ENCODE measurements around the gene WDR87.

WDR87 gene

GRCh38 chr19:37946132-37946531 is 39.7 kb upstream of the WDR87 start:
- 0 out of 2 replicates have a peak, but pooled peaks cover 7% of the 10 kb centered on the region for H3K4me1 ChIP-seq
- H3K27ac ChIP-seq: no peak overlapping the region
- H3K27me3 ChIP-seq: no peaks in the 10 kb centered on the region
- no peak overlapping the region for H3K4me2 ChIP-seq
- H4K20me1 ChIP-seq: peaks cover 38% of the 10 kb centered on the region
- H3K9me3 ChIP-seq: no peaks in the 10 kb centered on the region
- peaks cover 38% of the 10 kb centered on the region; the same call in 1 of the 2 replicates for H3K36me3 ChIP-seq
- H3K9ac ChIP-seq: no peak overlapping the region
- no peak overlapping the region for H3K4me3 ChIP-seq
- no peak for TF ChIP-seq Cebpa-rat (IDR thresholded peaks at IDR 0.05)

GRCh38 chr19:37943480-37943879 is 37.1 kb upstream of the WDR87 start:
- Histone ChIP-seq H3K9ac (no peak overlapping the region), H3K4me2 (no peak overlapping the region), H3K36me3 (peaks cover 26% of the 10 kb centered on the region), H3K4me1 (no peaks in the 10 kb centered on the region), H3K27me3 (no peaks in the 10 kb centered on the region), H3K9me3 (no peaks in the 10 kb centered on the region), H3K4me3 (no peak overlapping the region), H3K27ac (no peak overlapping the region), H4K20me1 (peaks cover 26% of the 10 kb centered on the region)
- no peak for TF ChIP-seq Cebpa-rat (IDR thresholded peaks at IDR 0.05)

GRCh38 chr19:37942516-37942902 is 36.1 kb upstream of the WDR87 start:
- peaks cover 16% of the 10 kb centered on the region; the same call in 1 of the 2 replicates for H4K20me1 ChIP-seq
- H3K27ac ChIP-seq: no peak overlapping the region
- no peak overlapping the region for H3K4me3 ChIP-seq
- H3K4me2 ChIP-seq: no peak overlapping the region
- H3K27me3 ChIP-seq: no peaks in the 10 kb centered on the region
- H3K9me3 ChIP-seq: no peaks in the 10 kb centered on the region
- H3K9ac ChIP-seq: no peak overlapping the region
- no peaks in the 10 kb centered on the region for H3K4me1 ChIP-seq
- TF ChIP-seq Cebpa-rat (IDR thresholded peaks at IDR 0.05): no peak
- H3K36me3 ChIP-seq: peaks cover 24% of the 10 kb centered on the region

- H3K27me3 ChIP-seq: no peaks in the 10 kb centered on the region
- H4K20me1 ChIP-seq: peaks cover 16% of the 10 kb centered on the region; the same call in 1 of the 2 replicates
- peaks cover 1% of the 10 kb centered on the region; the same call in 1 of the 2 replicates for H3K9me3 ChIP-seq
- H3K9ac ChIP-seq: no peak overlapping the region
- no peak overlapping the region for H3K4me2 ChIP-seq
- no peak overlapping the region for H3K27ac ChIP-seq
- H3K36me3 ChIP-seq: peaks cover 24% of the 10 kb centered on the region
- no peaks in the 10 kb centered on the region for H3K4me1 ChIP-seq
- TF ChIP-seq Cebpa-rat (IDR thresholded peaks at IDR 0.05): no peak
- no peak overlapping the region for H3K4me3 ChIP-seq
These were observed 35.6 kb upstream of the WDR87 start for GRCh38 chr19:37941782-37942515.

- Histone ChIP-seq H3K9ac (no peak overlapping the region), H3K36me3 (peaks cover 44% of the 10 kb centered on the region), H3K27ac (no peak overlapping the region), H3K9me3 (peaks cover 24% of the 10 kb centered on the region), H3K4me1 (peaks cover 10% of the 10 kb centered on the region), H3K27me3 (no peaks in the 10 kb centered on the region), H4K20me1 (peaks cover 7% of the 10 kb centered on the region; the same call in 1 of the 2 replicates), H3K4me3 (no peak overlapping the region), H3K4me2 (no peak overlapping the region)
- no peak for TF ChIP-seq Cebpa-rat (IDR thresholded peaks at IDR 0.05)
These were observed 32.0 kb upstream of the WDR87 start for GRCh38 chr19:37938353-37938752.

GRCh38 chr19:37936886-37937285 is 30.5 kb upstream of the WDR87 start:
- H3K4me3 ChIP-seq: no peak overlapping the region
- peaks cover 24% of the 10 kb centered on the region for H3K9me3 ChIP-seq
- H4K20me1 ChIP-seq: no peaks in the 10 kb centered on the region; the same call in 1 of the 2 replicates
- no peak overlapping the region for H3K9ac ChIP-seq
- H3K4me1 ChIP-seq: peaks cover 24% of the 10 kb centered on the region
- H3K27ac ChIP-seq: no peak overlapping the region
- peaks cover 38% of the 10 kb centered on the region for H3K36me3 ChIP-seq
- no peak overlapping the region for H3K4me2 ChIP-seq
- no peaks in the 10 kb centered on the region for H3K27me3 ChIP-seq
- TF ChIP-seq Cebpa-rat (IDR thresholded peaks at IDR 0.05): no peak

- H3K4me1 ChIP-seq: peaks cover 32% of the 10 kb centered on the region
- no peak overlapping the region for H3K4me2 ChIP-seq
- TF ChIP-seq Cebpa-rat (IDR thresholded peaks at IDR 0.05): no peak
These were observed 29.8 kb upstream of the WDR87 start for GRCh38 chr19:37936166-37936565.

GRCh38 chr19:37935341-37935740 is 28.9 kb upstream of the WDR87 start:
- no peak for TF ChIP-seq Cebpa-rat (IDR thresholded peaks at IDR 0.05)
- Histone ChIP-seq H3K9me3 (peaks cover 24% of the 10 kb centered on the region), H3K9ac (no peak overlapping the region), H3K27ac (no peak overlapping the region), H3K4me1 (peaks cover 40% of the 10 kb centered on the region), H4K20me1 (no peaks in the 10 kb centered on the region; the same call in 1 of the 2 replicates), H3K27me3 (no peaks in the 10 kb centered on the region), H3K36me3 (peaks cover 38% of the 10 kb centered on the region), H3K4me2 (no peak overlapping the region), H3K4me3 (no peak overlapping the region)

More at GRCh38 chr19:37936166-37936565, 29.8 kb upstream of the WDR87 start:
- Histone ChIP-seq H3K9me3 (peaks cover 24% of the 10 kb centered on the region), H3K4me3 (no peak overlapping the region), H3K9ac (no peak overlapping the region), H4K20me1 (no peaks in the 10 kb centered on the region; the same call in 1 of the 2 replicates), H3K36me3 (peaks cover 38% of the 10 kb centered on the region), H3K27me3 (no peaks in the 10 kb centered on the region), H3K27ac (no peak overlapping the region)

GRCh38 chr19:37933937-37934358 is 27.6 kb upstream of the WDR87 start:
- Histone ChIP-seq H3K36me3 (peaks cover 27% of the 10 kb centered on the region), H3K27ac (no peak overlapping the region), H3K9ac (no peak overlapping the region), H3K4me1 (peaks cover 54% of the 10 kb centered on the region), H3K27me3 (no peaks in the 10 kb centered on the region), H4K20me1 (no peaks in the 10 kb centered on the region; the same call in 1 of the 2 replicates), H3K9me3 (peaks cover 24% of the 10 kb centered on the region), H3K4me2 (peak overlapping the region; percentile 96), H3K4me3 (no peak overlapping the region)
- TF ChIP-seq Cebpa-rat (IDR thresholded peaks at IDR 0.05): no peak
